GM19035 (cell line): Measurements from ENCODE around the gene ARMH2.
A peak's percentile ranks its signal among the peaks of the same experiment; 100 is the strongest.

Source experiments
- ATAC-seq: cut with Tn5 transposase; IDR thresholded peaks from one replicate; pipeline ENCODE4 v1.9.1; 2021; ENCODE audit not compliant: unreplicated experiment

Gene ARMH2

DNA sequence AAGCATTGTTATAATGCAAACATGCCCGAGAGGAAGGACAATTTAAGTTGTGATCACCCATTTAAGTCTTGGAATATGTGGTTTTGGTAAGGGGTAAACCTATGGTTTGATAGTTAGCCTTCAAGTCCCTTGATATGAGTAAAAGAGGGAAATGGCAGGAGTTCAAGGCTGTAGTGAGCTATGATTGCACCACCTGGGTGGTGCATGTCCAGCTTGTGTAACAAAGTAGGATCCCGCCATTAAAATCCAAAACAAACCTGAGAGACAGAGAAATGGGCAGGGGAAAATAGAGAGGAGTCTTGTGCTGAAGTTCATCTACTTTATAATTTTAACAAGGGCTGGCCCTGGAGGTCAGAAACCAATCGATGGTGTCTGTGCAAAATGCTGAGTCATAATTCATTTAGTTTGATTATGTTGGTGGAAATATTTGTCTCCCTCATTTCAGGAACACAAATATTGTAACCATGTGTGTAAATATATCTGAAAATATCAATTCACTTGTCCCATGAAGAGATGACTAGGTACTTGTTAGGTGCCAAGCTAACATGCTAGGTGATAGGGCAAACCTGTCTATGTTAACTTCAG lies 23.2 kb upstream of the ARMH2 start:
- ATAC-seq = no peak

DNA sequence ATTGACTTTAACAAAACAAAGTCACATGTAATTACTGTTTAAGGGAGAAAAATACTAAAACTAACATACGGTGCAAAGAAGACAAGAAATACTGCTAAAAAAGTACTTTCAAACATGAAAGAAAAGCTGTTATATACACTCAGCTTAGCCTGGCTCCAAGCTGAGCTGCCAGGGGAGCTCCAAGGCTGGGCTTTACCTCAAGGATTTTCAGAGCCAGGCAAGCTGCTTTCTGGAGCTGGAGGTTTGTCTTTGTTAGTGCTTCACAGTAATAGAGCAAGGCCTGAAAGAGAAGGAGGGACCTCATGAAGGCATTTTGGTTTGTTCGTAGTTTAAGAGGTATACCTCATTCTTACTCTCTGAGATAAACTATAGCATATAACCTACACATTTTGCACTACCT lies 19.6 kb upstream of the ARMH2 start:
- ATAC-seq = no peak

DNA sequence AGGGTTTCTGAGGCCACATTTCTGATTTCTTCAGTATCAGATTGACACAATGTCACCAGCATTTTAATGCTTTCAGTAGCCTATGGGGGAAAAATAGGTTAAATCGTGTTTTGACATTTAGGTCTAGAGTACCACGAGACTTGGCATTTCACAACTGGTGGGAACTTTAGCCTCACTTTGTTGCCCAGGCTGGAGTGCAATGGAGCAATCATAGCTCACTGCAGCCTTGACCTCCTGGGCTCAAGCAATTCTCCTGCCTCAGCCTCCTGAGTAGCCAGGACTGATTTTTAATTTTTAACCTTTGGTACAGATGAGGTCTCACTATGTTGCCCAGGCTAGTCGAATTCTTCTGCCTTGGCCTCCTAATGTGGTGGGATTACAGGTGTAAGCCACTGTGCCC lies 11.0 kb upstream of the ARMH2 start:
- no peak for ATAC-seq

DNA sequence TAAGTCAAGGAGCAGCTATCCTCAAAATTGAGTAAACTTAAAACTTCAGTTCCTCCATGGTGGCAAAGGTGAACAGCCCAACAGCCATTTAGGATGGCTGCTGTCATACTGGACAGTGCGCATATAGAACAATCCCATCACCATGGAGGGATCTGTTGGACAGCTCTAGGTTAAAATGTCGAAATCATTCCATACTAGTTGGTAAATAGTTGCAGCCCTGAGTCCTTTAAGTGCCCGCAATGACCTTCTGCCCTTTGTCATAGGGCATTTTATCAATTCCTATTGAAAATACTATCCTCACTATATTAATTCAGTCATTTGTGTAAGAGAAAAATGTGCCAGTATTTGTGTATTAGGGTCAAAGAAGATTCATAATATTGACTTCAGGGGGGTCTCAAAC lies 8.9 kb upstream of the ARMH2 start:
- ATAC-seq = no peak

DNA sequence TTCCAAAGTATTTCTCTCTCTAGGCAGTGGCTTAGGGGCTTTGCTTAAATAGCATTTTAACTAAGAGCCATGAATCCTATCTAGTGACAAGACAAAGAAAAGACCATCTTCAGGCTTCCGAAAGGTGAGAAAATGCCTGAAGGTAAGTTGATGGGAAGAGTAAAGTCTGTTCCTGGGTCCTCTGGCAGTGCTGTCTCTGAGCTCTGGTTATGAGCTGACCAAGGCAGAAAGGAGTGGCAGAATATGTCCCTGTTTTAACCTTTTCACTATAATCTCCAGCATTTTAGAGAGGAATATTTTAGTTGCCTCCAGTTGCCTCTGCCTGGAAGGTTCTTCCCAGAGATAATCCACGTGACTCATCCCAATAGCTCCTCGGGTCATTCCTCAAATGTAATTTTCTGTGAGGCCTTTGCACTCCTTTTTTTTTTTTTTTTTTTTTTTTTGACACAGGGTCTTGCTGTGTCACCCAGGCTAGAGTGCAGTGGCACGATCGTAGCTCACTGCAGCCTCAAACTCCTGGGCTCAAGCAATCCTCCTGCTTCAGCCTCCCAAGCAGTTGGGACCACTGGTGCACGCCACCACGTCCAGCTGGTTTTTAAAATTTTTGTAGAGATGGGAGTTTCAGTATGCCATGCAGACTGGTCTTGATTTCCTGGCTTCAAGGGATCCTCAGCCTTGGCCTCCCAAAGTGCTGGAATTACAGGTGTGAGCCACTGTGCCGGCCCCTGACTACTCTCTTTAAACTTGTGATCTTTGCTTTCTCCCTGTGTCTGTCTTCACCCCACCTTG lies 3.7 kb upstream of the ARMH2 start:
- no peak for ATAC-seq

DNA sequence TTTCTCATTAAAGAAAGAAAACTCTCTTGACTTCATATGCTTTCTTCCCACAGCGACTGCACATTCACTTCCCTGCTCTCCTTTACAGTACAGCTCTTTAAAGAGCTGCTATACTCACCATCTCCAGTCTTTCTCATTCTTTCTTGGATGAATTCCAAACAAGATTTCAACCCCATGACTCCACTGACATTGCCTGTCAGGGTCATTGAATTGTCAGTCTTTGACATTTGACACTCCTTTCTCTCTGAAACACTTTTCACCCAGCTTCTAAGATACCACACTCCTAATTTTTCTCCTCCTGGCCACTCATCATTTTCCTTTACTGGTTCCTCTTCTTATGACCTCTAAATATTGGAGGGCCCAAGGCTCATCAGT lies 811 bp upstream of the ARMH2 start:
- ATAC-seq = no peak

DNA sequence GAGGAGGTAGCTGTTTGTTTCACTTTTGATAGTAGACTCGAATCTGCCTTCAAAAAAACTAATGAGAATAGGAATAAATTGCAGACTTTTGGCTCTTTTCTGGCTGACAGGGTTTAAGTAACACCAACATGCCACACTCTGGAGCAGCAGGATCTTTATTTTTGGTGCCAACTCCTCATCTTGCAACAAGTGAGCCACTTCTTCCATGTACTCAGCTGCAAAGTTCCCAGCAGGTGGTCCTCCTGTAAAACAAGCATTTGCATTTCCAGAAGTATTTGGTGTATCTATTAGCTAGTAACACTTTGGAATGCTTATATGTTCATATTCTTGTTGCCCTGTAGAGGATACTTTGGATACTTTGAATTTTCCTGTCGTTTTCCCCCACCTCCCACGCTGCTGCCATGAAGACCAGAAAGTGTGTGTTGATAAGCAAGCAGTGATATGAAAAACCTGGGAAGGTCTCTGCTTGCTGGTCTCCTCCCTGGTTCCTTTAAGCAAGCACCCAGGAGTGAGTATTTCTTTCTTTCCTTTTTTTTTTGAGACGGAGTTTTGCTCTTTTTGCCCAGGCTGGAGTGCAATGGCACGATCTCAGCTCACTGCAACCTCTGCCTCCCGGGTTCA lies 1.0 kb downstream of the ARMH2 start:
- no peak for ATAC-seq

DNA sequence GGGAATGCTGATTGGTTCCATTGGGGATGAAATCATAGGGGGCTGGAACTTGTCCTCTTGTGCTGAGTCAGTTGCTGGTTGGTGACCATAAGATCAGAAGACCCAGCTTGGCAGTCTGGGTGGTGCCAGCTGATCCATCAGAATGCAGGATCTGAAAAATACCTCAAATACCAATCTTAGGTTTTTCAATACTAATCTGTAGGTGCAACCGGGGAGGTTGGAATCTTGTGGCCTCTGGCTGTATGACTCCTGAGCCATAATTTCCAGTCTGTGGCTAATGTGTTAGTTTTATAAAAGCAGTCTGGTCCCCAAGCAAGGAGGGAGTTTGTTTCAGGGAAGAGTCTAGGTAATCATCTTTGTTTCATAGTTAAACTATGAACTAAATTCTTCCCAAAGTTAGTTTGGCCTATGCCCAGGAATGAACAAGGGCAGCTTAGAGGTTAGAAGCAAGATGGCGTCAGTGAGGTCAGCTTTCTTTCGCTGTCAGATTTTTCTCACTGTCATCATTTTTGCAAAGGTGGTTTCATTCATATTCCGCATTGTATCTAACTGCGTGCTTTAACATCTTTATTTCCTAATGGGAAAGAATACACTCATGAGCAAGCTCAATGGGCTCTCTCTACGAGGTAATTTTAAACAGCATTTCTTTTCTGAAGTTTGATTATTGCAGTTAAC lies 2.0 kb downstream of the ARMH2 start:
- ATAC-seq = no peak

DNA sequence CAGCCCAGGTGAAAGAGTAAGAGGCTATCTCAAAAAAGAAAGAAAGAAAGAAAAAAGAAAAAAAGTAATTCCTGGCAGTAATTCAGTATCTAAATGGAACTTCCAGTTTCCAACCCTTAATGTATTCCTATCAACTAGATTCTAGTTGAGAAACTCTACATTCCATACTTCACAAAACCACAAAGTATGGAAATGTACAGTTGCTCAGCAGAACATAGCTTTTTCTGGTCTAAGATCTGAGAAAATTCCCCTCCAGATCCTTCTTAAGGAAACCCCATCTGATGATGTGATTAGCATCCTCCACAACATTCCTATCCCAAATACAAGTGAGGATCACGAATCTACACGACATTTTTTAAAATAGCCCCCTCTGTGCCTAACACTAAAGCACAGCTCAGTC lies 3.6 kb downstream of the ARMH2 start:
- no peak for ATAC-seq

DNA sequence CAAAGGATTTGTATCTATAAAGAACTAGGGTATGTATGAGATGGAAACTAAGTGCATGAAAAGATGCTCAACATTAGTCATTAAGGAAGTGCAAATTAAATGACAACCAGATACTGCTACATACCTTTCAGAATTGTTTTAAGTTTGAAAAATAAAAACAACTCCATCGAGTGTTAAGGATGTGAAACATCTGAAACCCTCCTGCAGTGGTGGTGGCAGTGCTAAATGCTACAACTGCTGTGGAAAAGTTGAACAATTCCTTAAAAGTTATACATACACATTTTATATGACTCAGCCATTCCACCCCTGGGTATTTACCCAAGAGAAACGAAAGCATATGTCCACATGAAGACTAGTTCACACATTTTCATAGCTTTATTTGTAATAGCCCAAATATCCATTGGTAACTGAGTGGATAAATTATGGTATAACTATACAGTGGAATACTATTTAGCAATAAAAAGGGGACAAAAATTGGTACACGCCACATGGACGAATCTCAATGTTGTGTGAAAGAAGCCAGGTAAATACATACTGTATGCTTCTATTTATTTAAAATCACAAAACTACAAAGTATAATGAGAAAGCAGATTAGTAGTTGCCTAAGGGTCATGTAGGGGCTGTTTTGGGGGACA lies 10.6 kb downstream of the ARMH2 start:
- ATAC-seq = no peak

DNA sequence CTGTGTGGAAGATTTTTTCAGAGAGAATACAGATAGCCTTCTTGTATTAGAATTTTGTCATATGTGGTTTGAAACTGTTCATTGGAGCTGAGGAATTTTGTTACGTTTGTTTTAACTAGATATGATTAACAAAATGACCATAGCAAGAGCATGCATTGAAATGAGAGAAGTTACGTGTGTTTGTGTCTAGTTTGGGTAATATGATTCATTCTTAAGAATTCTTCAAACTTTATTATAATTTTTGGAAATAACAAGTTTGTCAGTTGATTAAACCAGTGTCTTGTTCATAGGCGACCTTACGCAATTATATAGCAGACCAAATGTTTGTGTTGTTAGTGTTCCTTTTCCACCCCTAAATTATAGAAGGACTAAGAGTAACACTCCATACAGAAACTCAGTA lies 18.5 kb downstream of the ARMH2 start:
- no peak for ATAC-seq

DNA sequence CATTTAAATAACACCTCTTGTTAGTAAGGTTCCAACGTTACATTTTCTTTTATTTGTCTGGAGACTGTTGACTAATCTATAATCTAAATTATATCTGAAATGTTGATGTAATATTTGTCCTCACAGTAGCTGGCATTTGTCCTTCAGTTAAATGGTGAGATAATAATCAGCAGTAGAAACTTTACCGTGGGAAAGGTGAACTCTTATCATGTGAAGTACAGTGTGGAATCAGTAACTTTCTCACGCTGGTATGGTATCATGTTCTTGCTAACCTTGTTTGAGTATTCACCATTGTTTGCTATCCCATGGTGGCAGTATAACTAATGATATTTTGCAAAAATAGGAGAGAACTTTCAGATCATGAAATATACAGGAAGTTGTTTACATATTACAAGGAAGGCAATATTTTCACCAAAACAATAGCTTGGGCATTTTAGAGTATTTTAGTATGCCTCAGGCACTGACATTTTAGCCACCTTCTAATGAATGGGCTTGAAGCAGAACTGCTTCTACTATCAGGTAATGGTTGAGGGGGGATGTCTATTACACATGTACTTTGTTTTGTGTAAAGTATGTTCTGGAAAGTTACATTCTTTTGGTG lies 19.2 kb downstream of the ARMH2 start:
- no peak for ATAC-seq

DNA sequence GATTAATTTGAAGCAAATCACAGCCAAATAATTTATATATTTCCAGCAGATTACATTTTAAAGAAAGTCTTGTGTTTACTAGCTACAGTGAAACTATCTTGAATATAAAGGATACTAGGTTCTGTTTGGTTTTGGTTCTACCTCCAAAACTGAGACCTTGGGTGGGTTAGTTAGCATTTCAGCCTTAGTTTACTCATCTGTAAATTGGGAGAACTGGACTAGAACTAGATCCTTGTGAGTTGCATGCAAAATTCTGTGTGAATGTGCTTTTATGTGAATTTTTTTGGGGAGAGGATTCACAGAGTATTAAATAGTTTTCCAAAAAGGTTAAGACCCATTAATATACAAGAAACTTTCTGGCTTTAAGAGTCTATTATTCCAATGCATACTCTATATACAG lies 19.8 kb downstream of the ARMH2 start:
- ATAC-seq = no peak

DNA sequence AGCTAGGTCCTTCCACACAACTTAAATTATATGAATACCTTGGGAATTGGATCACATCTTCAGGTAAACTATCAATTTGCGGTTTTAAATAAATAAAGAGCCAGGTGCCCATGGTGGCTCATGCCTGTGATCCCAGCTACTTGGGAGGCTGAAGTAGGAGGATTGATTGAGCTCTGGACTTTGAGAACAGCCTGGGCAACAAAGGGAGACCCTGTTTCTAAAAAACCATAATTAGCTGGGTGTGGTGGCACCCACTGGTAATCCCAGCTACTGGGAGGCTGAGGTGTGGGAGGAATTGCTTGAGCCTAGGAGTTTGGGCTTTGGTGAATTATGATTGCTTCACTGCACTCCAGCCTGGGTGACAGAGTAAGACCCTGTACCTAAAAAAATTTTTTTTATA lies 20.6 kb downstream of the ARMH2 start:
- no peak for ATAC-seq

DNA sequence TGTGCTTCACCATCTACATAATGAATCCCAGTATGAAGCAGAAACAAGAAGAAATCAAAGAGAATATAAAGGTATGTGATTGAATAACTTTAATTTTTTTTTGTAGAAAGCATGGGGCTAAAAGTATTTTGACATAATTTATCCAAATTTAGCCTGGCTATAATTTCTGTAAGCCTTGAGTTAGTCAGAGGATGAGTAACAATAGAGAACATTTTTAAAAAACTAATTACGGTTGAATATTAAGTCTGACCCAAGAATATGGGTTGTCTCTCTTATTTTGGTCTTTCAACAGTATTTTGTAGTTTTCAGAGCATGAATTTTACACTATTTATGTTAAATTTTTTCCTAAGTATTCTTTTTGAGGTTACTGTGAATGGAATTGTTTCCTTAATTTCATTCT lies 21.5 kb downstream of the ARMH2 start:
- no peak for ATAC-seq

DNA sequence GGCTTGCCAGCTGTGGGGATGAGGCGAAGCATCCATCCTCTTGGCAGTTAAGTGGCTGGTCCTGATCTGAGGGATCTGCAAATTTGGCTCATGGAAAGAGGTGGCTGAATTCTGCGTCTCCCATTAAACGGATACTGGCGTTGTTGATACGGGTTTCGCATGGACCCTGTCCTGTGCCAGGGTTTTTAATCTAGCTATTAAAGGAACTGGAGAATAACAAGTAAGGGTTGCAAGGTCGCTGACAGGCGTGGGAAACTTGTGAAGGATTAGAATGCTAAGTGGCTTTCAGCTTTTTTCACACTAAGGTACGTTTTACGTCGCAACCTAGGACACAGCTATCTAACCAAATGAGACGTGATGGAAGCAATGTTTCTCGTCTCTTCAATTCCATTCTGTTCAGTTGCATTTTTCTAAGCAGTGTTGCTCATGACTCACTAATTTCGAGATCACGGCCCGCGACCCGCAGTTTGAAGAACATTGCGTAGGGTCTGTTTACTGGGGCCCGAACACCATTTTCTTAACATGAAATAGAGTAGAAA lies 23.1 kb downstream of the ARMH2 start:
- ATAC-seq = peak; percentile 11

DNA sequence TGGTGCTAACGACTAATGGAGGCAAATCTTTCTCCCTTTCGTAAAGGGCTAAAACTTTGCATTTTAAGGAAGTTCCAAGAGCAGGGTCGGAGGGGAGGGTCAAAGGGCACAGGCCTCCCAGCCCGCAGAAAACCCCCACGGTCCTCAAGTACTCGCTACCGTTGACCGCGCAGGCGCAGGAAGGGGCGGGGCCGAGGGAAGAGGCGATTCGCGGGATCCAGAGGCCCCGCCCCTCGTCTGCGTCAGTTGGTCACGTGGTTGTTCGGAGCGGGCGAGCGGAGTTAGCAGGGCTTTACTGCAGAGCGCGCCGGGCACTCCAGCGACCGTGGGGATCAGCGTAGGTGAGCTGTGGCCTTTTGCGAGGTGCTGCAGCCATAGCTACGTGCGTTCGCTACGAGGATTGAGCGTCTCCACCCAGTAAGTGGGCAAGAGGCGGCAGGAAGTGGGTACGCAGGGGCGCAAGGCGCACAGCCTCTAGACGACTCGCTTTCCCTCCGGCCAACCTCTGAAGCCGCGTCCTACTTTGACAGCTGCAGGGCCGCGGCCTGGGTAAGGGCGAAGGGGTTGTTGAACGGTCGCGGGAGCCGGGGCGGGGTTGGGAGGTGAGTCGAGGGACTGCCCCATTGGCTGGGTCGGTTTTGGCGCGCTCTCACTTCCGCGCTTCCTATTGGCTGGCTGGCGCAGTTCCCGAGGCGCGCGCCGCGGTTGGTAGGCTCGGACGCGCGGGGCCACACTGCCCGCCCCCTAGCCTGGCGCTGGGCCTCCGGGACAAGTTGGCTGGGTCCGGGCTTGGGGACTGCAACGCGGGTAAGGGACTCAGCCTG lies 23.8 kb downstream of the ARMH2 start, which contains the start of gene GMNN:
GMNN (plus strand) TSS at position 242 of the 824 bp plus-strand sequence. CDS start 2,310 bp downstream, outside the sequence.
- ATAC-seq = peak; percentile 92

DNA sequence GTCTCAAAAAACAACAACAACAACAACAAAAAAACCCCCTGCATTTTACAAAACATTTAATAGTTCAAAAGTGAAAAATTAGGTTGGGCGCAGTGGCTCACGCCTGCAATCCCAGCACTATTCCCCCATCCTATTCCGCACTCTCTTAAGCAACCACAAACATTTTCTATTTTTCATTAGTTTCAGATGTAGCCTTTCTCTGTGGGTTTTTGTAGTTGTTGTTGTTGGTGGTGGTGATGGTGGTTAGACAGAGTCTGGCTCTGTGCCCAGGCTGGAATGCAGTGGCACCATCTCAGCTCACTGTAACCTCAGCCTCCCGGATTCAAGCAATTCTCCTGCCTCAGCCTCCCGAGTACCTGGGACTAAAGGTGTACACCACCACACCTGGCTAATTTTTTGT lies 30.4 kb downstream of the ARMH2 start:
- ATAC-seq = no peak

DNA sequence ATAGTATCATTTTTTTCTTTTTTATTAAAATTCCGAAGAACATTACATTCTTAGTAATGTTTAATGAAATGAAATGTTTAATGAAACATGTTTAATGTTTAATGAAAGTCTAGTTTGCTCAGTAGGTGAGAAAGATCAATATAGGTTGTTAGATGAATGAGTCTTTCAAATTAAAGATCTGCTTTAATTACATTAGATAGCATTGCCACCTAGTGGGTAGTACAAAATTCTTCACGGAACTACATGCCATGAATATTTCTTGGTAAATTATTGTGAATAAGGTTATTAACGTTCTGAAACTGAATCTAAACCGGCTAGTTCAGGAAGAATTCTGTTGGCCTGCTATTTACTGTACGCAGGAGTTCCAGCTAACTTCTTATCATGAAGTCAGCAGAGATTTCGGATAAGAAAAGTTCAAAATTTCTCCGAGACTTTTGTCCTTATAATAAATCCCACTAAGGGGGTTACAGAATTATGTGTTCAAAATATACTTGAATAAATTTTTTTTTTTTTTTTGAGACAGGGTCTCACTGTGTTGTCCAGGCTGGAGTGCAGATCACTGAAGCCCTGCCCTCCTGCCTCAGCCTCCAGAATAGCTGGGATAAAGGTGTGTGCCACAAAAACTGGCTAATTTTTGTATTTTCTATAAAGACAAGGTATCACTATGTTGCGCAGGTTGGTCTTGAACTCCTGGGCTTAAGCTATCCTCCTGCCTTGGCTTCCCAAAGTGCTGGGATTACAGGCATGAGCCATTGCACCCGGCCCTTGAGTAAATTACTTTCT lies 31.8 kb downstream of the ARMH2 start:
- ATAC-seq = peak; percentile 67
